DMS114 treated with DMSO at 0.1 percent for 48 hours (cell line): ENCODE data around the gene OSBPL2.

Experiments
- DNase-seq: peaks from one replicate; lab custom pipeline; 2025; ENCODE audit not compliant: unreplicated experiment; lab: John Stamatoyannopoulos, UW

Gene OSBPL2

GRCh38 chr20:62234339-62234738 is 4.0 kb upstream of the OSBPL2 start:
- no peak for DNase-seq

- no peak for DNase-seq
Observed at GRCh38 chr20:62235001-62235776, 3.1 kb upstream of the OSBPL2 start.

- no peak for DNase-seq
Observed at GRCh38 chr20:62235777-62236157, 2.6 kb upstream of the OSBPL2 start.

- DNase-seq: no peak
Observed at GRCh38 chr20:62236200-62236599, 2.1 kb upstream of the OSBPL2 start.

- no peak for DNase-seq
Observed at GRCh38 chr20:62236766-62237513, 1.4 kb upstream of the OSBPL2 start.

- no peak for DNase-seq
Observed at GRCh38 chr20:62237514-62237800, 864 bp upstream of the OSBPL2 start.

GRCh38 chr20:62238569-62239277 is 402 bp downstream of the OSBPL2 start:
- no peak for DNase-seq

GRCh38 chr20:62239278-62239879 is 1.1 kb downstream of the OSBPL2 start:
- DNase-seq: no peak

- no peak for DNase-seq
Observed at GRCh38 chr20:62240020-62240685, 1.8 kb downstream of the OSBPL2 start.

- DNase-seq: no peak
Observed at GRCh38 chr20:62241506-62241905, 3.2 kb downstream of the OSBPL2 start.

GRCh38 chr20:62242176-62242575 is 3.9 kb downstream of the OSBPL2 start:
- no peak for DNase-seq

GRCh38 chr20:62243106-62243505 is 4.8 kb downstream of the OSBPL2 start:
- DNase-seq: no peak

- no peak for DNase-seq
Observed at GRCh38 chr20:62243906-62244515, 5.7 kb downstream of the OSBPL2 start.

GRCh38 chr20:62244644-62245108 is 6.4 kb downstream of the OSBPL2 start:
- DNase-seq: no peak

GRCh38 chr20:62245911-62246280 is 7.6 kb downstream of the OSBPL2 start:
- no peak for DNase-seq

GRCh38 chr20:62246431-62246830 is 8.1 kb downstream of the OSBPL2 start:
- no peak for DNase-seq

GRCh38 chr20:62246872-62247652 is 8.7 kb downstream of the OSBPL2 start:
- no peak for DNase-seq

- DNase-seq: no peak
Observed at GRCh38 chr20:62248890-62249560, 10.7 kb downstream of the OSBPL2 start.

- no peak for DNase-seq
Observed at GRCh38 chr20:62252342-62252966, 14.1 kb downstream of the OSBPL2 start.
